ENCODE data around the gene ETFA.
A peak's percentile ranks its signal among the peaks of the same experiment; 100 is the strongest.

ETFA gene

DNA sequence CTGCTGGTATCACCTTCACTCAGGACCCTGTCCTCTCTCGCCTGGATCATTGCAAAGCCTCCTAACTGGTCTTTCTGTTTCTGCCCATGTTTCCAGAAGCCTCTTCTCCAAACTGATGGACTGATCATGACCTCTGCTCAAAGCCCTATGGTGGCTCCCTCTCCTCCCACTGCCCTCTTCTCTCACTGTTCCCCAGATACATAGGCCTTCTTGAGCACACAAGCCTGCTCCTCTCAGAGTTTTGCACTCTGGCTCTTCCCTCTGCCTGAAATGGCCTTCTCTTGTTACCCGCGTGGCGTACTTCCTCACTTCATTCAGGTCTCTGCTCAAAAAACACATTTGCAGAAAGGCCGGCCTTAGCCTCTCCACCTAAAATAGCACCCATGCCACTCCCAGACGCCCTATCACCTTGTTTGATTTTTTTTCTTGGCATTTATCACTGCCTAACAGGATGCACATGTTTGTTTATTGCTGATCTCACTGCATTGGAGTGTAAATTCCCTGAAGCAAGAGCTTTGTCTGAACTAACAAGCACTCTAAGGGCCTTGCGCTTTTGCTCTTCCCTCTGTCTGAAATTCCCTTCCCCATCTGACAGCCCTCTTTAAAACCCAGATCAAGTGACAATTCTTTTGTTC is 1.4 kb upstream of the ETFA start:
- Histone ChIP-seq H3K27ac (no peak overlapping the region), H3K4me1 (peaks cover 0 to 22% (median 12%) of the 10 kb centered on the region in 4 donors), H3K36me3 (no peaks in the 10 kb centered on the region), H3K27me3 (no peaks in the 10 kb centered on the region), H3K4me3 (no peak overlapping the region), H3K9me3 (no peaks in the 10 kb centered on the region)
- intact Hi-C loops (cut with DNase I; ENCODE audit: low total_unique reads), result no loop called here
- TF ChIP-seq, protein P1, sequence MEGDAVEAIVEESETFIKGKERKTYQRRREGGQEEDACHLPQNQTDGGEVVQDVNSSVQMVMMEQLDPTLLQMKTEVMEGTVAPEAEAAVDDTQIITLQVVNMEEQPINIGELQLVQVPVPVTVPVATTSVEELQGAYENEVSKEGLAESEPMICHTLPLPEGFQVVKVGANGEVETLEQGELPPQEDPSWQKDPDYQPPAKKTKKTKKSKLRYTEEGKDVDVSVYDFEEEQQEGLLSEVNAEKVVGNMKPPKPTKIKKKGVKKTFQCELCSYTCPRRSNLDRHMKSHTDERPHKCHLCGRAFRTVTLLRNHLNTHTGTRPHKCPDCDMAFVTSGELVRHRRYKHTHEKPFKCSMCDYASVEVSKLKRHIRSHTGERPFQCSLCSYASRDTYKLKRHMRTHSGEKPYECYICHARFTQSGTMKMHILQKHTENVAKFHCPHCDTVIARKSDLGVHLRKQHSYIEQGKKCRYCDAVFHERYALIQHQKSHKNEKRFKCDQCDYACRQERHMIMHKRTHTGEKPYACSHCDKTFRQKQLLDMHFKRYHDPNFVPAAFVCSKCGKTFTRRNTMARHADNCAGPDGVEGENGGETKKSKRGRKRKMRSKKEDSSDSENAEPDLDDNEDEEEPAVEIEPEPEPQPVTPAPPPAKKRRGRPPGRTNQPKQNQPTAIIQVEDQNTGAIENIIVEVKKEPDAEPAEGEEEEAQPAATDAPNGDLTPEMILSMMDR (IDR thresholded peaks at IDR 0.05), result no peak
- no peak for DNase-seq

DNA sequence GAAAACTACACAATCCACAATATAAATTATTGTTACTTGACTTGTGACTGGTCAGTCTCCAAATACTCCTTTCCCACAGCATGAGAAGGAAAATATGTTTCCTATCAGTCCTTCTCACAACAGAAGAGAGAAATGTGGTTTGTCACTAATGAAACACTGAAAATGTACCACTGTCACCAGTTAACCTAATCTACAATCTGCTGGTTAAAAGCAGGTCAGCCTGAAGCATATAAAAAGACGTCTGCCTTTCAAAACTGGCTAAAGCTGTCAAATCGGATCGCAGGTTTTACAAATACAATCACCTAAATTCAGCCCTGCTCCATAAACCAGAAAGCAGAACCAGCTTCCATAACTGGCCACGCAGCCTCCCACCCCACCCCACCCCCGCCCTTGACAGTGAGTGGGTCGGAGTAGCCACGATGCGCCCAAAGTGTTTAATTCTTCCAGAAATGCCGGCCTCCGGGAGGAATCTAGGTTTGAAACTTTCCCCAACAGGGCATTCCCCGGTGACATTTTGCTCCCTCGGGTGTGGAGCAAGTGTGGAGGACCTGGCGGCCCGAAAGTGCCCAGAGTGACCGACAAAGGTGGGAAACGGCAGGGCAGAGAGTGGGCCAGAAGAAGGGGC is 682 bp downstream of the ETFA start:
- DNase-seq, result peak in 1 of 2 donors; percentile 23
- TF ChIP-seq, protein P1 (IDR thresholded peaks at IDR 0.05), result no peak
- peak overlapping the region; percentile 82 to 87 for H3K27ac ChIP-seq
- no peaks in the 10 kb centered on the region for H3K9me3 ChIP-seq
- H3K4me3 ChIP-seq, result peak overlapping the region; percentile 71 to 84
- no peaks in the 10 kb centered on the region for H3K36me3 ChIP-seq
- peaks cover 0 to 22% (median 12%) of the 10 kb centered on the region in 4 donors for H3K4me1 ChIP-seq
- intact Hi-C loops (cut with DNase I; ENCODE audit: low total_unique reads), result no loop called here
- H3K27me3 ChIP-seq, result no peaks in the 10 kb centered on the region

DNA sequence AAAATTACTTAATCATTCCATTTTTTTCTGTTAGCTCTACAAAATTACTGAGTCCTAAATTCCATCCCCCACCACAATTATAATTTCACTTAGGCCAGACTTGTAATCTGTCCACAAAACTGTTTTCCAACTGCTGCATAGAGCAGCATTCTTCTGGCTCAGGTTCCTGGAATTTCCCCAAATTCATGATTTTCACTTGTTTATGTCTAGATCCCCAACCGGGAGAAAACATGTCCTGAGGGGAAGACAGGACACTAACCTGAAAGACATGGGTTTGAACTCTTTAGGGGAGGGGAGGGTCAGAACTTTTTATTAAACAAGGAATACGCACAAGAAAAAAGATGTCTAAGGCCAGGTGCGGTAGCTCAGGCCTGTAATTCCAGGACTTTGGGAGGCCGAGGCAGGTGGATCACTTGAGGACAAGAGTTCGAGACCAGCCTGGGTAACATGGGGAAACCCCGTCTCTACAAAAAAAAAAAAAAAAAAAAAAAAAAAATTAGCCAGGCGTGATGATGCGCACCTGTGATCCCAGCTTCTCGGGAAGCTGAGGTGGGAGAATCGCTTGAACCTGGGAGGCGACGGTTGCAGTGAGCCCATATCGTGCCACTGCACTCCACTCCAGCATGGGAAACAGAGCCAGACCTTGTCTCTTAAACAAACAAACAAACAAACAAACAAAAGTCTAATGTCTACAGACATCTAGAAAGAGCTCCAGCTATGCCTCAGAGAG is 1.5 kb downstream of the ETFA start:
- Histone ChIP-seq H3K4me1 (peaks cover 0 to 22% (median 12%) of the 10 kb centered on the region in 4 donors), H3K27me3 (no peaks in the 10 kb centered on the region), H3K4me3 (peak overlapping the region in 1 of 2 donors; percentile 71), H3K36me3 (no peaks in the 10 kb centered on the region), H3K27ac (peak overlapping the region in 1 of 2 donors; percentile 87), H3K9me3 (no peaks in the 10 kb centered on the region)
- intact Hi-C loops (cut with DNase I; ENCODE audit: low total_unique reads), result no loop called here
- TF ChIP-seq, protein P1 (IDR thresholded peaks at IDR 0.05), result no peak
- DNase-seq, result no peak

DNA sequence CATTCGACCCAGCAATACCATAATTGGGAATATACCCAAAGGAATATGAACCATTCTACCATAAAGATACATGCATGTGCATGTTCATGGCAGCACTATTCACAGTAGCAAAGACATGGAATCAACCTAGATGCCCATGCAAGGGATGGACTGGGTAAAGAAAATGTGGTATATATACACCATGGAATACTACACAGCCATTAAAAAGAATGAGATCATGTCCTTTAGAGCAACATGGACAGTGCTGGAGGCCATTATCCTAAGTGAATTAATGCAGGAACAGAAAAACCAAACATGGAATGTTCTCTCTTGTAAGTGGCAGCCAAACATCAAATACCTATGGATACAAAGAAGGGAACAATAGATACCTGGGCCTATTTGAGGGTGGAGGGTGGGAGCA is 7.4 kb downstream of the ETFA start:
- H3K9me3 ChIP-seq, result no peaks in the 10 kb centered on the region
- TF ChIP-seq, protein P1 (IDR thresholded peaks at IDR 0.05), result no peak
- no peaks in the 10 kb centered on the region for H3K27me3 ChIP-seq
- no peak overlapping the region for H3K27ac ChIP-seq
- no peak for DNase-seq
- H3K36me3 ChIP-seq, result no peaks in the 10 kb centered on the region
- no peak overlapping the region for H3K4me3 ChIP-seq
- H3K4me1 ChIP-seq, result peaks cover 0 to 9% (median 0%) of the 10 kb centered on the region in 4 donors
- intact Hi-C loops (cut with DNase I; ENCODE audit: low total_unique reads), result no loop called here

DNA sequence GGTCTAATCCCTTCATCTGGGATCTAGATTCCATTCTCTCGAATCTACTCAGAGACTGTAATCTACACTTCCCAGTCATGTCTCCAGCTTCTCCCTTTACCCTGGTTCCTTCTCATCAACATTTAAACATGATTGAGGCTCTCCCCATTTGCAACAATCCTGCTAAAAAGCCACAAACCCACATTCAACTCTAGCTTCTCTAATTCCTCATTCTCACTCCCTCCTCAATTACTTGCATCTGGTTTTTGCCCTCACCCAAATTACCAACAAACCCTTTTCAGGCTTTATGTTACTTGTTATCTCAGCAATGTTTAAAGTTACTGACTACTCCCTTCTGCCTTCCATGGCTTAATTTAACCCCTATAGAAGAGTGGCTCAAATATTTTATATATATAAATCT is 11.5 kb downstream of the ETFA start:
- no peak overlapping the region for H3K27ac ChIP-seq
- TF ChIP-seq, protein P1 (IDR thresholded peaks at IDR 0.05), result no peak
- H3K4me1 ChIP-seq, result peaks cover 0 to 14% (median 0%) of the 10 kb centered on the region in 4 donors
- no peaks in the 10 kb centered on the region for H3K27me3 ChIP-seq
- DNase-seq, result no peak
- intact Hi-C loops (cut with DNase I; ENCODE audit: low total_unique reads), result no loop called here
- H3K36me3 ChIP-seq, result no peaks in the 10 kb centered on the region
- no peaks in the 10 kb centered on the region for H3K9me3 ChIP-seq
- H3K4me3 ChIP-seq, result no peak overlapping the region
